Activated T-helper 9 cell treated with anti-CD3 and anti-CD28 coated beads, Interleukin-2, amount 50 U/mL, for 16 hours (primary cell): Measurements from ENCODE around the gene AZGP1.
A peak's percentile ranks its signal among the peaks of the same experiment; 100 is the strongest.
"Not testable (repeated sequence)": the region's sequence is repeated elsewhere in the genome, so short reads cannot be mapped to it uniquely, and the experiment has no call there.

Experiments
- DNase-seq: peaks from one replicate; pipeline ENCODE4 v3.0.0-alpha.2; 2020; ENCODE audit warnings: low read depth

The AZGP1 gene

DNA sequence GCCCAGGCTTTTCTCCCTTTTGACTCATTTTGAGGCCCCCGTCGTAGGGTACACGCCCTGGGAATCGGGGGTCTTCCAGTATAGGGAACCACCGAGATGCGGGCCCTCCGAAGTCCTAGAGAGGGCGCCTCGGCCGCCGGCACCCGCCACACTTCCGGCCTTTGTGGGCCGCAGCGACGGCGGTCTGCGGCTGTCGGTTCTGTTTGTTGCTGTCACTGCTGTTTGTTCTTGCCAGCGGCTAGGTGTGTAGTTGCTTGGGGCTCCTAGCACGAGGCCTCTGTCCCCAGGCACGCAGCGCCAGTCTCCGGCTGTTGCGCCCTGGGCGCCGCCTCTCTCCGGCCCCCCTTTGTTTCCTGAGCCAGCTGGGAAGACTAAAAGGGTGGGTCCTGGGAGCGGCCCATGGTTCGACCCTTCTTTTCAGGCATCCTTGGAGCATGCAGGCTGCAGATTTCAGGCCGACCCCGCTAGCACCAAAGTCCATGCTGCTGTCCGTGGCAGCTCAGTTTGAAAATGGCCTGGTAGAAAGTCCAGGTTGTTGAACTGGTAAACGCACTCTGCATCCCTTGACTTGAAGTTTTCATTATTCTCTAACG lies 21.8 kb upstream of the AZGP1 start:
- DNase-seq = peak; percentile 57

DNA sequence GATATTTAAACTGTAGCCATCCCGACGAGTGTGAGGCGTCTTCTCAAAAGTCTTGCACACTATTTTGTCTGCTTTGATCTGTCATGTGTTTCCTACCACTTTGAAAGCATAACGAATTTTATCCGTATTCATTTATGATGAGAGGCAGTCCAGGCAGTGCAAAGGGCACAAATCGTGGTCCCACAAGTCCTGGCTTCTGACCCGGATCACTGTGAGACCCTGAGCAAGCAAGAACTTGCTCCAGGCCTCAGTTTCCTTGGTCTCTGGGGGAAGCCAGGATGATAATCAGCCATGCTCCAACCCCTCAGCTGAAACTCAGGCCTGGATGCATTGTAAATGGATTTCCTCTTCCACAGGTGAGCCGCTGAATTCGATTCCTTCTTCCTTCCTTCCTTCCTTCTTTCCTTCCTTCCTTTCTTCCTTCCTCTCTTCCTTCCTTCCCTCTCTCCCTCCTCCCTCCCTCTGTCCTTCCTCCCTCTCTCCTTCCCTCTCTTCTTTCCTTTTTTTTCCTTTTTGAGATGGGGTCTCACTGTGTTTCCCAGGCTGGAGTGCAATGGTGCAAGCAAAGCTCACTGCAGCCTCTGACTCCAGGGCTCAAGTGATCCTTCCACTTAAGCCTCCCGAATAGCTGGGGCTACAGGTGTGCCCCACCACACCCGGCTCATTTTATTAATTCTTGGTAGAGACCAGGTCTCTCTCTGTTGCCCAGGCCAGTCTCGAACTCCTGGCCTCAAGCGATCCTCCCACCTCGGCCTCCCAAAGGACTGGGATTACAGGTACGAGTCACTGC lies 21.1 kb upstream of the AZGP1 start:
- DNase-seq = no peak

DNA sequence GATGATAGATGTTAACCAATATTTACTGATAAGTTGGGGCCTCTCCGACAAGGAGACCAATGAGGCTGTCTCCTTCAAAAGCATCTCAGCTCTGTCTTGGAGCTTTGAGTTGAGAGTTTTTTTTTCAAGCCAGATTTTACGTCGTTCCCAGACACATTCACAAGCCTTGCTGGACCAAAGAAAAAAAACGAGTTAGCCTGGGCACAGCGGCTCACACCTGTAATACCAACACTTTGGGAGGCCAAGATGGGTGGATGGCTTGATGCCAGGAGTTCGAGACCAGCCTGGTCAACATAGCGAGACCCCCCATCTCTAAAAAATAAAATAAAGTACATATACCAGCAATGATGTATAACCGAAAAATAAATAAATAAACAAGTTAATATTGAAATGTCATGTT lies 19.0 kb upstream of the AZGP1 start:
- DNase-seq = no peak

- no peak for DNase-seq
Observed at GRCh38 chr7:99992330-99993038, 16.7 kb upstream of the AZGP1 start.

DNA sequence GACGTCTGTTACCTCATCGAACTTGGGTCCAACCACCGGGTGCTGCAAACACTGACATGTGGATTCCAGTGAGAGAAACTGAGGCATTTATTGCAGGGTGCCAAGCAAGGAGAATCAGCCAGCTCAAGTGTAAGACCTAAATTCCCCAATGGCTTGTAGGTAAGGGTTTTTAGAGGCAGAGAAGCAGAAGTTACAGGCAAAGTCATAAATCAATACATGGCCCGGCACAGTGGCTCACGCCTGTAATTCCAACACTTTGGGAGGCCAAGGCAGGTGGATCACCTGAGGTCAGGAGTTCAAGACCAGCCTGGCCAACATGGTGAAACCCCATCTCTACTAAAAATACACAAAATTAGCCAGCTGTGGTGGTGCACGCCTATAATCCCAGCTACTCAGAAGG lies 15.7 kb upstream of the AZGP1 start:
- DNase-seq = not testable (repeated sequence)

DNA sequence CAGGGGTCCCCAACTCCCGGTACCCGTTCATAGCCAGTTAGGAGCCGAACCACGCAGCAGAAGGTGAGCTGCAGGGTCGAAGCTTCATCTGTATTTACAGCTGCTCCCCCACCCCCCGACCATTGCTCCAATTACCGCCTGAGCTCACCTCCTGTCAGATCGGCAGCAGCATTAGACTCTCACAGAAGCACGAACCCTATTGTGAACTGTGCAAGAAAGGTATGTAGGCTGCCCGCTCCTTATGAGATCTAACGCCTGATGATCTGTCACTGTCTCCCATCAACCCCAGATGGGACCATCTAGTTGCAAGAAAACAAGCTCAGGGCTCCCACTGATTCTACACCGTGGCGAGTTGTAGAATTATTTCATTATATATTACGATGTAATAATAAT lies 14.6 kb upstream of the AZGP1 start:
- no peak for DNase-seq

DNA sequence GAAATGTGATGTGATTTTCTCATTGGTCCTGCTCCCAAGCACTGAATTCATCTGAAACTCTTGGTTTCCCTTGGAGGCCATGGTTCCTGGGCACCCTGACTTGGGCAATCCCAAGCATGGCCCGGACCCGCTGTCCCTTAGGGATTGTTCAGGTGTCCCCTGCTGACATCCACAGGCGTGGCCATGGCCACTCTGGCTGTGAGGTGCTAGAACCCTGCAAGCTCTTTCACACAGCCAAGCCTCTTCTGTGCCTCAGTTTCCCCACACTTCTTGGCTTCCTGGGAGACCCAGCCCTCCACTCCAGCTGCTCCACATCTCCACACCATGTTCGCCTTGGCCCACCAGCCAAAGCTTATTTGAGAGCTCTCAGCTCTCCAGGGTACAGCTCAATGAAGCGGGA lies 12.0 kb upstream of the AZGP1 start:
- no peak for DNase-seq

DNA sequence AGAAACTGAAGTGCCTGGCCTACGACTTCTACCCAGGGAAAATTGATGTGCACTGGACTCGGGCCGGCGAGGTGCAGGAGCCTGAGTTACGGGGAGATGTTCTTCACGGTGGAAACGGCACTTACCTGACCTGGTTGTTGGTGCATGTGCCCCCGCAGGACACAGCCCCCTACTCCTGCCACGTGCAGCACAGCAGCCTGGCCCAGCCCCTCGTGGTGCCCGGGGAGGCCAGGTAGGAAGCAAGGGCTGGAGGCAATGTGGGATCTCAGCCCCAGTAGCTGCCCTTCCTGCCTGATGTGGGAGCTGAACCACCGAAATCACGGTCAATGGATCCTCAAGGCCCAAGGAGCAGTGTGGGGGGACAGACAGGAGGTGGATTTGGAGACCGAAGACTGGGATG lies 11.5 kb upstream of the AZGP1 start:
- not testable (repeated sequence) for DNase-seq

DNA sequence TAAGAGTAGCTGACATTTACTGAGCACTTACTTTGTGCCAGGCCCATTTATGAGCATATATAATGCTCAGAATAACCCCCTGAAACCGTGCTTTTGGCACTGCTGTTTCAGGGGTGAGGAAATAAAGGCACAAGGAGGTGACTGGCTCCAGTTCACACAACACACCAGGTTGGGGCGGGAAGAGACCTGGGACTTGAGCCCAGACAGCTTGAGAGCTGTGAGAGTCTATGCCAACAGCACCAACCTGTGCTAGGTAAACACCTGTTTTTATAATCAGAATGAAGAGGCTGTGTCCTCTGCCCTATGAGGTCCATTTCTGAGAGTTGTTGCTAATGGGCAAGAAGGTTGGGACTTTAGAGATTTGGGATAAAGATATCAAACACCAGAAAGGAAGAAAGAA lies 8.8 kb upstream of the AZGP1 start:
- no peak for DNase-seq

DNA sequence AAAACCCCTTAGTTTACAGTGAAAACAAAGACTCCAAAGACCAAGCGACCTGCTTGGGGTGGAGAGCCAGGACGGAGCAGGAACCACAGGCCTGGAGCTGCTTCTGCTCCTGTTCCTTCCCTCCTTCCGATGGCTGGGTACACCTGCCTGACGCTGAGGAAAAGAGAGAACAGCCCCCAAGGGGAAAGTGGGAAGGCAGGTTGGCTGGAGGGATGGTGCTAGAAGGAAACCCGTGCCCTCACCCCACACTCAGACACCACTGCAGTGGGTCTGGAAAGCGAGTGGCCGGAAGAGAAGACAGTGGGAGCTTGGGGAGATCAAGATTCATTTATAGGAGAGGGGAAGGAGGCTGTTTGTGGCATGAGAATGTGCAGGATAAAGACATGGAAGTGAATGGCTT lies 5.2 kb upstream of the AZGP1 start:
- DNase-seq = not testable (repeated sequence)

DNA sequence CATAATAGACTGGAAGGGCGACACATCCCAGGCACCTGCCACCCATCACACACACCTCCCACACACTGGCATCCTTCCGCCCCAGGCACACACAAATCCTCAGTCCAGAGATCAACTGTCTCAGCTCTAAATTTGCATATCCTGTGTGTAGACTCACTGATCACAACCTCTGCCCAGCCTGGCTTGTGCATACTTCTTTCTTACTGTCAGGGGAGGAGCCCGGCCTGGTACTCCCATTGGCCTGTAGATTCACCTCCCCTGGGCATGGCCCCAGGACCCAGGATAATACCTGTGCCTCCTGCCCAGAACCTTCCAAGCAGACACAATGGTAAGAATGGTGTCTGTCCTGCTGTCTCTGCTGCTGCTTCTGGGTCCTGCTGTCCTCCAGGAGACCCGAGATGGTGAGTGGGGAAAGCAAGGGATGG lies 4.6 kb upstream of the AZGP1 start:
- DNase-seq = not testable (repeated sequence)

- peak; percentile 48 for DNase-seq
Observed at GRCh38 chr7:99979814-99980225, 4.0 kb upstream of the AZGP1 start.

- no peak for DNase-seq
Observed at GRCh38 chr7:99976626-99977025, 795 bp upstream of the AZGP1 start.

GRCh38 chr7:99974681-99975080 lies 1.1 kb downstream of the AZGP1 start:
- DNase-seq = no peak

GRCh38 chr7:99973817-99974216 lies 2.0 kb downstream of the AZGP1 start:
- not testable (repeated sequence) for DNase-seq

DNA sequence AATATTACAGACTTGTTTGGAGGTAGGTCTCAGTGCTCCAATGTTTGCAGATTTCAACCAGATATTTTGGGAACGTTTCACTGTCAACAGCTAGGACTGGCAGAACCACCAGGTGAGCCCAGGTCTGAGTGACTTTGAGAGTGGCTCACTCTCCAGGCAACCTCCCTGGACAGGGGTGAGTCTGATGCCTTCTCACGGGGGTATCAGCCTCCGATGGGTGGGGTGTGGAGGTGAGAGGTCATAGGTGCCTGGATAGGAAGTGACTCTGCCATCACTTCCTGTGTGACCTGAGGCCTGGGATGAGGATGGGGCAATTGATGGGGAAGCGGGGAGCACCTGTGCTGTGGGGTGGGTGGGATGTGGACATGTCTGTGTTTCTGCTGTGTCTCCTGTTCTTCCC lies 4.6 kb downstream of the AZGP1 start:
- DNase-seq = no peak

GRCh38 chr7:99969813-99970212 lies 6.0 kb downstream of the AZGP1 start:
- not testable (repeated sequence) for DNase-seq

GRCh38 chr7:99969298-99969697 lies 6.5 kb downstream of the AZGP1 start:
- DNase-seq = no peak

DNA sequence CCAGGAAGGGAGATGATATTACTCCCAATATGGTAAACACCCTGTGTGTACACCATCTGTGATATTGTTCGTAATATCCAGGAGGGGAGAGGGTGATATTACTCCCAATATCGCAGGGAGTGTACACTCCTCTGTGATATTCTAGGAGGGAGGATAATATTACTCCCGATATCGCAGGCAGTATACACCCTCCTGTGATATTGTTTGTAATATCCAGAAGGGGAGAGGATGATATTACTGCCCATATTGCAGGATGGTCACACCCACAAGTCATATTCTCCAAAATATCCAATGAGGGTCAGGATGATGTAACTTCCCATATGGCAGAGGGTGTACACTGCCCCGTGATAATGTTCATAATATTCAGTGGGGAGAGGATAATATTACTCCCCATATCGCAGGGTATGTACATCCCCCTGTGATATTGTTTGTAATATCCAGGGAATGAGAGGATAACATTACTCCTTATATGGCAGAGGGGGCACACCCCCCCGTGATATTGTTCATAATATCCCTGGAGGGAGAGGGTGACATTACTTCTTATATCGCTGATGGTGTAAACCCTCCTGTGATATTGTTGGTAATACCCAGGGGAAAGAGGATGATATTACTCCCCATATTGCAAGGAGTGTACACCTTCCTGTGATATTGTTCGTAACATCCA lies 17.1 kb downstream of the AZGP1 start:
- no peak for DNase-seq

DNA sequence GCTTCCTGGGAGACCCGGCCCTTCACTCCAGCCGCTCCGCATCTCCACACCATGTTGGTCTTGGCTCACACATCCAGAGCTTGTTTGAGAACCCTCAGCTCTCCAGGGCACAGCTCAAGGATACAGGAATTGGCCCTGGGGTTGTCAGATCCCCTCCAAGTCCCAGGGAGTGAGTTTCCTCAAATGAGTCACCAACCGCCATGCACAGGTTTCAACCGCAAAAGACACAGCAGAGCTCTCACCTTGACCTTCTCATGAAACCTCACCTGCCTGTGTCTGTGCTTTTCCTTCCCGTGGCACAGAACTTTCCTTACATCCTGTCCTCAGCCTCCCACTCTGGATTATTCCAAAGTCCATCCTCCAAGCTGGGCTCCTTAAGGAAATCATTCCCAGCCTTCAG lies 20.6 kb downstream of the AZGP1 start:
- DNase-seq = no peak

DNA sequence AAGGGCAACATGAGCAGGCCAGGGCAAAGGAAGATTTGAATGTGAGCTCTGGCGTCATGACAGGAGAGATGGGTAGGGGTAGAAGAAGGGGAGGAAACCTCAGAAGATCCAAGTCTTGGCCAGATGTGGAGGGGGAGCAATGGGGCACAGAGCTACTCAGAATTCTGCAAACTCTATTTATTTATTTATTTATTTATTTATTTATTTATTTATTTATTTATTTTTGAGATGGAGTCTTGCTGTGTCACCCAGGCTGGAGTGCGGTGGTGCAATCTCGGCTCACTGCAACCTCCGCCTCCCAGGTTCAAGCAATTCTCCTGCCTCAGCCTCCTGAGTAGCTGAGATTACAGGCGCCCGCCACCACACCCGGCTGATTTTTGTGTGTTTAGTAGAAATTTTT lies 21.2 kb downstream of the AZGP1 start:
- not testable (repeated sequence) for DNase-seq

- no peak for DNase-seq
Observed at GRCh38 chr7:99953649-99954048, 22.2 kb downstream of the AZGP1 start.

DNA sequence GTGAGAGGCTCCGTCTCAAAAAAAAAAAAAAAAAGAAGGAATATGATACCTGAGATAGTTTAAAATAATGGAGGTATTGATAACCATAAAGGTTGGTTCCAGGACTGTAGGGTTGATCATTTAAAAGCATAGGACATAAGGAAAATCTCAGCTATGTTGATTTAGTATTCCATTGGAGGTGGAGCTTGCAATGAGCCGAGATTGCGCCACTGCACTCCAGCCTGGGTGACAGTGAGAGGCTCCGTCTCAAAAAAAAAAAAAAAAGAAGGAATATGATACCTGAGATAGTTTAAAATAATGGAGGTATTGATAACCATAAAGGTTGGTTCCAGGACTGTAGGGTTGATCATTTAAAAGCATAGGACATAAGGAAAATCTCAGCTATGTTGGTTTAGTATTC lies 23.2 kb downstream of the AZGP1 start:
- DNase-seq = not testable (repeated sequence)
